Glutamatergic neuron (in vitro differentiated cells): ENCODE data around the gene SAT2. TPM values are rescaled to one million over a fixed set of nuclear protein-coding genes. Genes with fewer than 3 reads are reported as not detected.
A peak's percentile ranks its signal among the peaks of the same experiment; 100 is the strongest.

ENCODE experiments used
- DNase-seq: peaks from one replicate; pipeline ENCODE4 v3.0.0; 2022
- H3K27ac Mint-ChIP-seq: one replicate; pipeline ENCODE4 v1.8.0; 2020; ENCODE audit warnings: mild to moderate bottlenecking, mixed read lengths, inconsistent platforms; ENCODE audit not compliant: unreplicated experiment
- H3K27me3 Mint-ChIP-seq: one replicate; pipeline ENCODE4 v1.8.0; 2020; ENCODE audit warnings: mild to moderate bottlenecking, moderate library complexity, mixed read lengths, inconsistent platforms; ENCODE audit not compliant: unreplicated experiment
- H3K36me3 Mint-ChIP-seq: one replicate; pipeline ENCODE4 v1.8.0; 2020; ENCODE audit warnings: mild to moderate bottlenecking, mixed read lengths, inconsistent platforms; ENCODE audit not compliant: unreplicated experiment
- H3K4me1 Mint-ChIP-seq: one replicate; pipeline ENCODE4 v1.8.0; 2020; ENCODE audit warnings: mild to moderate bottlenecking, low read depth, mixed read lengths, inconsistent platforms; ENCODE audit not compliant: unreplicated experiment
- H3K4me3 Mint-ChIP-seq: one replicate; pipeline ENCODE4 v1.8.0; 2020; ENCODE audit warnings: mild to moderate bottlenecking, mixed read lengths, inconsistent platforms; ENCODE audit not compliant: unreplicated experiment
- H3K9me3 Mint-ChIP-seq: one replicate; pipeline ENCODE4 v1.8.0; 2020; ENCODE audit warnings: mild to moderate bottlenecking, moderate library complexity, mixed read lengths, inconsistent platforms; ENCODE audit not compliant: unreplicated experiment
- CTCF ChIP-seq: fragments of 200-600 bp; sonication (generic); IDR thresholded peaks from one replicate; pipeline ENCODE4 v1.5.0; 2021; ENCODE audit not compliant: partially characterized antibody, unreplicated experiment
- total RNA-seq: library from RNA; stranded (reverse); fragmentation: NEBNext Ultra II Directional; extraction: Animal tissue kit (Norgen Biotek cat#: 25700); gene quantifications from one replicate; pipeline ENCODE4 v1.2.1, GENCODE V29; 2021; ENCODE audit not compliant: unreplicated experiment

SAT2 gene
- total RNA-seq, 1 donor from 2014 or later, result 97.3 TPM

GRCh38 chr17:7667656-7668406 lies 40.2 kb upstream of the SAT2 start:
- Mint-ChIP-seq H3K36me3 (no peaks in the 10 kb centered on the region), H3K4me1 (no peaks in the 10 kb centered on the region), H3K9me3 (no peaks in the 10 kb centered on the region), H3K27ac (no peak overlapping the region), H3K4me3 (no peak overlapping the region), H3K27me3 (peaks cover 2% of the 10 kb centered on the region)
- TF ChIP-seq CTCF, result no peak
- no peak for DNase-seq

- Mint-ChIP-seq H3K4me1 (peaks cover 23% of the 10 kb centered on the region), H3K27ac (peak overlapping the region; percentile 84), H3K9me3 (peaks cover 11% of the 10 kb centered on the region), H3K36me3 (peaks cover 4% of the 10 kb centered on the region), H3K4me3 (peak overlapping the region; percentile 76), H3K27me3 (peaks cover 16% of the 10 kb centered on the region)
- peak; percentile 74 for DNase-seq
- TF ChIP-seq CTCF, result no peak
Measured at GRCh38 chr17:7656958-7657609, 29.5 kb upstream of the SAT2 start.

GRCh38 chr17:7655541-7655840 lies 27.9 kb upstream of the SAT2 start:
- peaks cover 26% of the 10 kb centered on the region for H3K27me3 Mint-ChIP-seq
- no peak for DNase-seq
- peak overlapping the region; percentile 27 for H3K4me3 Mint-ChIP-seq
- H3K36me3 Mint-ChIP-seq, result peaks cover 4% of the 10 kb centered on the region
- no peak for TF ChIP-seq CTCF
- H3K9me3 Mint-ChIP-seq, result peaks cover 15% of the 10 kb centered on the region
- H3K27ac Mint-ChIP-seq, result no peak overlapping the region
- peaks cover 25% of the 10 kb centered on the region for H3K4me1 Mint-ChIP-seq

- Mint-ChIP-seq H3K4me1 (peaks cover 30% of the 10 kb centered on the region), H3K36me3 (peaks cover 4% of the 10 kb centered on the region), H3K4me3 (peak overlapping the region; percentile 27), H3K27ac (no peak overlapping the region), H3K27me3 (peaks cover 27% of the 10 kb centered on the region), H3K9me3 (peaks cover 17% of the 10 kb centered on the region)
- no peak for DNase-seq
- no peak for TF ChIP-seq CTCF
Measured at GRCh38 chr17:7654832-7655540, 27.4 kb upstream of the SAT2 start.
